HG03442 (cell line): ENCODE results near the gene EPB41L1.

Experiments
- ATAC-seq: cut with Tn5 transposase; IDR thresholded peaks from one replicate; pipeline ENCODE4 v1.9.1; 2021; ENCODE audit warnings: mild to moderate bottlenecking, moderate library complexity; ENCODE audit not compliant: unreplicated experiment

The EPB41L1 gene

DNA sequence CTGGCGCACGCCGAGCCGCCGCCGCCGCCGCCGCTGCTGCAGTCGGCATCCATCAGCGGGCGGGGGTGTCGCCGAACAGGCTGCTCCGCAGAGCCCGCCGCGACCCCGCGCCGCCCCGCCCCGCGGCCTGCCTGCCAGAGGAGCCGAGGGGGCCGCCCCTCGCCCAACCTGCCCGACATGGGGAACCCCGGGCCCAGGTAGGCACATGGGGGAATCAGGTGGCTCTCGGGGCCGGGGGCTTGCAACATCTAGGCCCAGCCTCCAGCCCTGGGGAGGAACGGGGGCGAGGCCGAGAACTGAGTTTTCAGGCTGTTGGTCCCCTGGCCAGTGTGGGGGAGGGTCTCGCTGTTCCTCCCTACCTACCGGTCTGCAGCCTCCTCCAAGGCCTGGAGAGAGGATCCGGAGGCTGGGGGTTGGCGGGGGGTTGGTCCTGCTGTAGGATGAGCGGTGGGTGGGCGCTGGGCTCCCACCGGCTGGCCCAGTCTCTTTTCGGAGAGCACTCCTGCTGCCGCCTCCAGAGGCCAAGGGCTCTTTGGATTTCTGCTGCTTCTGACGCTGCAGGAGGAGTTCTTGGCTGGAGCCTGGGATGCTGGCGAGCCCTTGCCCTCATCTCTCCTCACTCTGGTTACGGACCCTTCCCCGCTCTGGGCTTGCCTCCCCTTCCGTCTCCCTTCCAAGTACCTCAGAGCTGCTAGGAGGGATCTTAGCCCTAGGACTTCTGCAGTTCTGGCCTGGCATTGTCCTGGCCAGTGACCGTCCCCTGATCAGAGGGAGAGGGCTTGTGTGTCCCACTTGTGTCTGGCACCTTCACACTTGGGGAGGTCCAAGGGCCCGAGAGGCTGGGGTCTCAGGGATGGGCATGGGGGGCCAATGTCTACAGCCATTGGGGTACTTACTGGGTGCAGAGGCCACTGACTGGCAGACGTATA, at the start of gene EPB41L1:
EPB41L1 (plus strand) TSS at position 41 of the 929 bp plus-strand sequence. CDS start 19,038 bp downstream, outside the sequence.
- no peak for ATAC-seq

DNA sequence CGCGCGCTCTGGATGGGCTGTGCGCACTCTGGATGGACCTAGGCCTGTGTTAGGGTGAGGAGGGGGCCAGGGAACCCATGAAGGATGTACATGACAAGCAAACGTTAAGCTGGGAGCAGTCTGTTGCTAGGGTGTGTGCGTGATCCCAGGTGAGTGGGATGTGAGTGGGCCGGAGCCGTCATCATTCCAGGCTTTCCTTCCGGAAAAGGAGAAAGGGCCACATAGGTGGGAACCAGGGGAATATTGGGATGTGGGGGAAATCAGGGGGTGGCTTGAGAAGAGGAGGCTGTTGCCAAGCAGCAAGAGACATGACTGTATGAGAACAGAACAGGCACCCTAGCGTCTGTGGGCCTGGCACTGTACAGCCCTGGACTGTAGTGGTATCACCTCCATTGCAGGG, 49.7 kb upstream of the EPB41L1 start:
- no peak for ATAC-seq

DNA sequence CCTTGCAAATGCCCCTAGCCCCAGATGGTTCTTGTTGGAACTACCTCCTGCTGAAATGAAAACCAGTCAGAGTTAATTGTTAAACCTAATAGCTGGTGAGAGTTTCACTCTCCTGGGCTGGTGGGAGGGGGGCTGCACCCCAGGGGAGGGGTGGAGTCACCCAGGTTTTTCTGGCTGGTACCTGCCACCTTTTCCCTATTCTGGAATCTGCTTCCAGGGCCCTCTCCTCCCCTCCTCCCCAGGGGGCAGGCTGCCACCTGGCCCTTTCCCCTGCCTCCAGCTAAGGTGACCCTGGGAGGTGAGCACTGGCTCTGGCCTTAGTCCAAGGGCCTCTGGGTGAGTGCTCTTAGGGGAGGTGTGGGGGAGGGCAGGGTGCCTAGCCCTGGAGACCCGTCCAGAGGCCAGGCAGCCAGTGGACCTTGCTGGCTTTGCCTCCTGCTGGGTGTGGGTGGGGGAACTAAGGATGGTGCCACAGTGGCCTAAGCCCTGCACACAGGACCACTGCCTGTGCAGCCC, 48.8 kb upstream of the EPB41L1 start:
- ATAC-seq: no peak

DNA sequence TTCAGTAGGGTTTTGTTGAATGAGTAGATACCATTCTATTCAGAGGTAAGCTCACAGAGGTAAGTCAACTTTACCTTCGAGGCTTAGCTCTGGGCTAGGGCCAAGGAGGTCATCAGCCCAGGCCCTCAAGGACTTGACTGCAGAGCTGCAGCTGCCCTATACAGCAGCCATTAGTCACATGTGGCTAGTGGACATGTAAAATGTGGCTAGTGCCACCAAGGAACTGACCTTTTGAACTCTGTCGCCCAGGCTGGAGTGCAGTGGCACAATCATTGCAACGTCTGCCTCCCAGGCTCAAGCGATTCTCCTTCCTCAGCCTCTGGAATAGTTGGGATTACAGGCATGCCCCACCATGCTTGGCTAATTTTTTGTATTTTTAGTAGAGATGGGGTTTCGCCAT, 47.9 kb upstream of the EPB41L1 start:
- no peak for ATAC-seq

DNA sequence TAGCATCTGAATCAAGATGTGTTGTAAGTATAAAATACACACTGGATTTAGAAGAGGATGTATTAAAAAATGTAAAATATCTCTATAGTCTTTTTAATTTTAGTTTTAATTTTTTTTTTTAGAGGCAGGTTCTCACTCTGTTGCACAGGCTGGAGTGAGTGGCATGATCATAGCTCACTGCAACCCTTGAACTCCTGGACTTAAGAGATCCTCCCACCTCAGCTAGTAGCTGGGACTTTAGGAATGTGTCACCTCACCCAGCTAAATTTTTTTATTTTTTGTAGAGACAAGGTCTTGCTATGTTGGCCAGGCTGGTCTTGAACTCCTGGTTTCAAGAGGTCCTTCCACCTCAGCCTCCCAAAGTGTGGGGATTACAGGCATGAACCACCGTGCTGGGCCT, 46.7 kb upstream of the EPB41L1 start:
- no peak for ATAC-seq

DNA sequence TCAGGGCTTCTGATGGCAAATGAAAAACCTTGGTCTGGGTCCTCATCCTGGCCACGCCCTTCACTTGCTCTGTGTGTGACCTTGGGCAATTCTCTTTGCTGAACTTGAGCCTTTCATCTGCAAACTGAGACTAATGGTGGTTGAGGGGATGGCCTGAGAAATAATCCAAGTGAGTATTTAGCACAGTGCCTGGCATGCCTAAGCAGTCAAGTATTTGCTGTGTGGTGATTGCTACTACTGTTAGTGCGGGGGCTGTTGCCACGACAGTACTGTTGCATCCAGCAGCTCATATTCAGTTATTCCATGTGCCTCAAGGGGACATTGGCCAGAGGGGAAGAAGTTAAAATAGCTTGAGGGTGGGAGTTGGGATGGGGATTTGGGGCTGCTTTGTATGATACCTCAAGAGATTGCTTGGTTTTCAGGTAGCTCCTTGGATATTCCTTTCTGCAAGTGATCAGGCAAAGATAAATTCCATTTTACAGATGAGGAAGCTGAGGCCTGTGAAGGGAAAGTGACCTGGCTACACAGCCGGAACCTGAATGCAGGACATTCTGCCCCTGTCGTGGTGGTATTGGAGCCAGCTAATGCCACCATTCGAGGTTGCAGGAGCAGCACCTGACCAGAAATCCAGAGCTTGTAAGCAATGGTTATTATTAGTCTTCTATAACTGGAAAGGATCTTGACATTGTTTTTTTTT, 45.1 kb upstream of the EPB41L1 start:
- no peak for ATAC-seq

DNA sequence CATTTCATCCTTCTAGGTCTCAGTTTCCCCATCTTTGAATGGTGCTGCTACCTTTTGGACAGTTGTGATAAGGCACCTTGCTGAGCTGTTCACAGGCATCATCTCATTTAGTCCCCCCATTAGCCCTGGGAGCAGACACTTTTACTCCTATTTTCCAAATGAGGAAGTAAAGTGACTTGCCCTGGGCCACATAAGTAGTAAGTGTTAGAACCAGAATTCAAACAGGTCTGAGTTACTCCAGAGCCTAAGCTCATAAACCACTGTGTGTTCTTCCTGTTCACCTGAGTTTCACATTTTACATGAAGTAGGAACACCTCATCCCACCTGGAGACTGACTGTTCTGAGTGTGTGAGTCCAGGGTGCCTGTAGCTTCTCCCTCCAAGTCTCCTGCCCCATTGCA, 43.5 kb upstream of the EPB41L1 start:
- no peak for ATAC-seq

DNA sequence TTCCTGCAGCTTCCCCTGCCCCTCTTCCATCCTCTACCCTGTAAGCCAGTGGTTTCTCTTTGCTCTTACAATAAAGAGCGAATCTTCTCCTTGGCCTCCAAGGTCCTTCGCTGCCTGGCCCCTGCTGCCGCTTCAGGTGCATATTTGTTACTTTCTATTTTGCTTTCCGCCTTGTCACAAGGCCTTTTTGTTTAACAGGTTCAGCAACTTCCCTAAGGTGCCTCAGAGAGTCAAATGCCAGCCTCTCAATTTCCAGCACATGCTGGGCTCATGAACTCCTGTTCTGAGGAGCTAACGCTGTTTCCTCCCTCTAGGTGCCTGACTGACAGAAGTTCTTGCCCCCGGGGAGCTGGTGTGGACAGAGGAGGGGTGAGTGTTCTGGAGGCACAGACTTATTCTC, 42.4 kb upstream of the EPB41L1 start:
- ATAC-seq: no peak

DNA sequence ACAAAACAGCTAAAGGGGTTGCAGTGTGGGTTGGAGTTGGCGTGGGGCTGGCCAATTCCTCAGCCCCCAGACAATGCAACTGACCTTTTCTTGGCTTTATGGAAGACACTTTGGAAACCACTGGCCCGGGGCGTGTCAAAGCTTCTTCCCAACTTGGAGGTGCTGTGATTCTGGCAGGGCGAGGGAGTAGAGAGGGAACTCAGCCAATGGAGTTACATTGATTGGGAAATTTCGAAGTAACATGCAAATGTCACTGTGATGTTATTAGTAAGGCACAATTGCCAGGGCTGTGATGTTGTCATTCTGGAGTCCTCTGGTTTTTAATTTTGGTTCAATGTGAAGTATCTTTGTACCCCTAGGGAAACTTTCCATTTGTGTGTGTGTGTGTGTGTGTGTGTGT, 41.5 kb upstream of the EPB41L1 start:
- no peak for ATAC-seq

DNA sequence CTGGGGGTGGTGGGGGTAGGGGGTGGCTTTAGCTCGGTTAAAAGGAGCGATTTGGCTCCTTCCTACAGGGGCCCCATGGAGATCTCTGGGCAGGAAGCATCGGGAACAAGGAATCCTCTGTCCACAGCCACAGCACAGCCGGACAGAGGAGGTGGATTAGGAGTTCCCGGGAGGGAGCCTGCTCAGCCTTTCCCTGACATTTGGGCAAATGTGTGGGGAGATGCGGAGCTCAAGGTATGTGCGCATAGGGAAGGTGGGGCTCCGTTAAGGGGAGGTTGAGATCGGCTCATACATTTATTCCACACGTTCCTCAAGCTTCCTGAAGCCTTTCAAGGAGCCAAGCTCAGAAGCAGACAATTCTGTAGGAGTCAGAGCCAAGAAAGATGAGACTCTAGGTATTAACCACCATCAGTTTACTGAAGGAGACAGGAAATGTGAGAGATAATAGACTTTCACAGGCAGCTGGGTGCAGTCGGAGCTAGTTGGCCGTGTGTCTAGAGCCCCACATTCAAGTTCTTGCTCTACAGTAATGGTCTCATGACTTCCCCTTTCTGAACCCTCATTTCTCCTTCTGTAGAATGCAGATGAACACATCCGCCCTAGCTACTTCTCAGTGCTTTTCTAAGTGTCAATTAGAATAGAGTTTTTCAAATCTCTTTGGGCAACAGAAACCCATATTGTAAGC, 40.8 kb upstream of the EPB41L1 start:
- ATAC-seq: no peak

DNA sequence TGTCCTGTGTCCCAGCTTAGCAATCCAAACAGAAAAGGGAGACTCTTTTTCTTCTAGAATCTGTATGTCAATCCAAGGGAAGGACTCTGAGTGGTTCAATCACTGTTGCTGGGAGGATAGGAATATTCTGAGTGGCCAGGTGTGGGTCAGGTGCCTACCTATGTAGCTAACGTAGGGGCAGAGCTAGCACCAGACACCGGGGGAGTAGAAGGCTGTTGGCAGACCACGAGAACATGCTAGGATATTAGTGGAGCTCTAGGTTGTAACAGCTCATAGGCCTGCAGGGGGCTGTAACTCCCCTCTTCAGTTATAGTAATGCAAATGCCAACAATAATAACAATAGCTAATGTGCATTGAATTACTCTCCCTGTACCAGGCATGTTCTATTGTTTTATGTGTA, 39.8 kb upstream of the EPB41L1 start:
- ATAC-seq: no peak

DNA sequence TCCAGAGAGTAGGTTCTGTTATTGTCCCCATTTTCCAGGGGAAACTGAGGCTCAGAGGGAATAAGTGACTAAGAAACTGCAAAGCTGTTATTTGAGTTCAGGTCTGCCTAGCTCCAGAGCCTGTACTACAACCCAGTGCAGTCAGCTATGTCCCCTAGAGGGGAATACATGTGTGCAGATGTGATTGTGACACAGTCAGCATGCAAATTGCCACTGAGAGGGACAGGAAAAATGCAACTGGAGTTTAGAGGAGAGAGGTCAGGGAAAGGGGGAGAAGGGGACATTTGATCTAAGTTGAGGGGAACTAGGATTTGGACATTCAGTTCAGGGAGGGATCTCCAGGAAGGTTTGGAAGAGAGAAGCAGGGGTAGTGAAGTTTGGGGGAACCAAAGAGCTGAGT, 38.6 kb upstream of the EPB41L1 start:
- no peak for ATAC-seq

DNA sequence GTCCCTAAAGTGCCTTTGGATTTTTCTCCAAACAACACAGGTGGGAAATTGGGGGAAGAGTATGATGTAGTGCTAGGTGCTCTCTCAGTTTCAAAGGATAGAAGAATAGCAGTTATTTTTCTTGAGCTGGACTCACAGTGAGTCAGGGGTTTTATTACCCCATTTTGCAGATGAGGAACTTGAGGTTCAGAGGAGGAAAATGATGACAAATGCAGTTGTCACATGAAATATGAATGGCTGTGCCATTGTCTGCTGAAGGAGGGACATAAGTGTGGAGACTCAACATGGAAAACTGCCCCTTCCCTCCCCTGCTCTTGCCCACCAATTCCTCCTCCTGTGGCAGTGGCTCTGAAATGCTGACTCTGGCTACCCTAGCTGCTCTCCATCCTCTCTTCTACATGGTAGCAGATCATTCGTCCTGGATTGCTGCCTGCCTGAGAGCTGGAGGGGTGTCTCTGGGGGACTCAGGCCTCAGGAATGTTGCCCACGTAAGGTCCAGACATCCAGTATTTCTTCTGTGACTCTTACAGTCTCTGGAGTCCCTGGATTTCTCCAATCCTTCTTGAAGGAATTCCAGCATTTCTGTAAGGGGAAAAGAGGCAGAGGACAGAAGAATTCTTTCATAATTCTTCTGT, 37.6 kb upstream of the EPB41L1 start:
- no peak for ATAC-seq

DNA sequence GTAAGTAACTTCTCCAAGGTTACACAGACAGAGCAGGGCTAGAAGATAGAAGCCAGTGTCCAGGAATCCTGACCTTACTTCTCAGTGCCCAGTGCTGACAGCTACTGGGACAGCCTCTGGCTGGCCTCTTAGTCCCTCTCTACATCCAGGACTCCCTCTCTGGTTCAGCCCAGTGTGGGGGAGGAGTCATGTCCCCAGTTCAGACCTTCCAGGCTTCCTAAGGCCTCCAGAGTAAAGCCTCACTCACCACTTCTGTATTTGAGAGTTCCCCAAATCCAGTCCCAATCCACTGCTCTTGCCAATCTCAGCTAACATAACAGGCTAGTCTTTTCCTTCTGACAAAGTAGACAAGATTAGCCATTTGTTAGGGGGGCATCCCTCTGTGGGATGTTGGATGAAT, 36.9 kb upstream of the EPB41L1 start:
- no peak for ATAC-seq

DNA sequence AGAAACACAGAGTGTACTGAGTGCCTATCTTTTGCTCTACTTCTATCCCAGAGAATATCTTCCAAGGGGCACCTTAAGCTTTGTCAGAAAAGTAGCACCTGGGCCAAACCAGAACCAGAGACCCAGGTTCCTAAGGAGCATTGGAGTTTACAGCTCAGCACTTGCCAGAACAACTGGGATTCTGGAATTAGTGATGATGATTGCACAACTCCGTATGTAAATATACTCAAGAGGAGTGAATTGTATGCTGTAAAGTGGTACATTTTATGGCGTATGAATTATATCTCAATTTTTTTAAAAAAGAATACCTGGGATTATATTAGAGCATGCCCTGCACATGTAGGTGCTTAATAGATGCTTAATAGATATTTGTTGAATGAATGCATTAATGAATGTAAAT, 36.2 kb upstream of the EPB41L1 start:
- no peak for ATAC-seq

DNA sequence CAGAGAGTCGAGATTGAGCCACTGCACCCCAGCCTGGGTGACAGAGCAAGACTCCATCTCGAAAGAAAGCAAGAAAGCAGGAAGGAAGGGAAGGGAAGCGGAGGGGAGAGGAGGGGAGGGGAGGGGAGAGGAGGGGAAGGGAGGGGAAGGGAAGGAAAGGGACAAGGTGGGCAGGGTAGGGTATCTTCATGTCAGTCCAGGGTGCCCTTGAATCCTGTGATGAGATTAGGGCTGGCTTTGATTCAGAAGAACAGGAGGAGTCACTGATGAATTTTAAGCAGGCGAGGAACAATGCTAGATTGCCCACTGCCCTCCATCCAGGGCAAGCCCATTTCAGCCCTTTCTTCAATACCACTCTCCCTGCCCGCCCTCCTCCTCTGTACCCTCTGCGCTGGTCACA, 35.0 kb upstream of the EPB41L1 start:
- ATAC-seq: no peak

DNA sequence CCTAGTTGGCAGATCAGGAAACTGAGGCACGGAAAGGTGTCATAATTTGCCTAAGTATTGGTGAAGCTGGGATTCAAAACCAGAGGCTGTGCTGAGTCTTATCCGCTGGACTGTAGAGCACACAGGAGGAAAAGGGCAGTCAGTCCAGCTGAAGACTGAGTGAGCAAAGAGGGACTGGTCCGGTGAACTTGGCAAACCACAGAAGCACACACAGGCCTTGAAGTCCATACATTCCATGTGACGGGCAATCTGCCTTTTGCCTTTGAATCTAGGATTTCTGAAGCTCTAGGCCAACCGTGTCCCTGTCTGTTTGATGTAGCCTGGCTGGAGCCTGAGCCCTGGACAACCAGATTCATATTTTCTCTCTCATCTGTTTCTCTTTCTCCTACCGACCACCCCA, 34.3 kb upstream of the EPB41L1 start:
- no peak for ATAC-seq

DNA sequence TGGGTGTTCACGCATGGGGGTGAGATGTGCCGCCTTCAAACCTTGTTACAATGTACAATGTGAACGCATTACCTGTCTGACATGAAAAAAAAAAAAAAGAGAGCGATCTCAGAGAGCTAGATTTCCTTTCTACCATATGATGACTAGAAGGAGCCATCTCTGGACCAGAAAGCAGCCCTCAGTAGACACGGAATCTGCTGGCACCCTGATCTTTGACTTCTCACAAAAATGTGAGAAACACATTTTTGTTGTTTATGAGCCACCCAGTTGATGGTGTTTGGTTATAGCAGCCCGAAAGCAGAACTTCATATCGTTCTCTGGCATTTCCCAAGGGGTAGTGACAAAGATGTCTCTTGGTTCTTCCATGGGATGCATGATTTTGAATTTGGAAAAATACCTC, 33.5 kb upstream of the EPB41L1 start:
- no peak for ATAC-seq

DNA sequence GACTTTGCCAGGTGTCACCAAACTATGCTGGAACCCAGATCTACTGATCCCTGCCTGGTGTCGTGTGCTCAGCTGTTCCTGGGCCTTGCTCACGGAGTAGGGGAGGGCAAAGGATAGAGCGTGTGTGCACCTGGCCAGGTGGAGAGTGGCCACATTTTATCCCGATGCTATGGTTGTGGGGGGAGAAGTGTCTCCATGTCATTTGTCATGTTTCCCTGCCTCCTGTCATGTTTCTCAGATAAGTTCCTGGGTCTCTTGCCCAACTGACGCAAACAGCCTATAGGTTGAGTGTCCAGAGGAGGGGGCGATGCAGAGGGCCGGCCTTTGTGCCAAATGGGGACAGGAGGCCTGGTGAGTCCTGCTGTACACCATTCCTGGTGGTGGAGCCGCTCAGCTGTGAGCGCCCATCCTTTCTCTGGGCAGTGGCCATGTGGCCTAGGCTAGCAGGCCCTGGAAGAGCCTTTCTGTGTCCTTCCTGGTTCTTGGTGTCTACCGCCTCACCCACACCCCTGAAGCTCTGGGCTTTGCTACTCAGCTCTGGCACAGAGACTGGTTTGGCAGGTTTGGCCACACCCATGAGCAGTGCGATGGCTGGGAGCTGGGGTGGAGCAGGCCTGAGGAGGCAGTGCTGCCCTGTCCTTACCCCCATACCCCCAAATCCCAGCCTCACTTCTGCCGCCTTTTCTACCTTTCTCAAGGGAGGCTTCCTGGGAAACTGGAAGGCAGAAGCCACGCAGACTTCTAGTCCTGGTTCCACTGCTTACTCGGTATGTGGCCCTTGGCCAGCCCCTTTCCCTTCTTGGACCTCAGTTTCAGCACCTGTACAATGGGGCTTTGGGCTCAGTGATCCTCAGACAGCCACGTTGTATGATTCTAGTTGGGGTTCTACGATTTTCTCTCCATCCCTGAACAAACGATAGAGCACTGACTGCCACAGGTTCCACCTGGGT, 32.3 kb upstream of the EPB41L1 start:
- no peak for ATAC-seq

DNA sequence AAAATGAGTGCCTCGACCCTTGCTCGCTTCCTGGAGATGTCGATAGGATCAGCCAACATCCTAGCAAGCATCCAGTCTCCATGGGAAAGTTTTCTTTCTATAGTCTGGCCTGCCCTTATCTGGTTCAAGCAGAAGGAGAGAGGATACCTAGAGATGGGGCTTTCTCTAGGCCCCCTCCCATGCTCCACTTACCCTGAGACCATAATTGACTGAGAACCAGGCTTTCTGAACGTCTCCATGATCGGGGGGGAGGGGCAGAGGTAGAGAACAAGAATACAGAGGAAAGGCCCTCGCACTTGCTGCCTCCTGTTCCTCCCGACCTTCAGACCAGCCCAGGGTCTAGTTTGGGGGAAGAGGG, 31.6 kb upstream of the EPB41L1 start:
- ATAC-seq: no peak
